C4-2B (cell line): ENCODE measurements around the gene ERC2.

Experiments
- ZFX ChIP-seq: fragments of 450-650 bp; IDR thresholded peaks from 2 replicates; pipeline ENCODE4 v1.6.1; 2017
- TF ChIP-seq, protein P1 (sequence below): fragments of 450-650 bp; conservative IDR thresholded peaks from 2 replicates; pipeline ENCODE4 v1.5.1; 2017; ENCODE audit warnings: mild to moderate bottlenecking

DNA sequence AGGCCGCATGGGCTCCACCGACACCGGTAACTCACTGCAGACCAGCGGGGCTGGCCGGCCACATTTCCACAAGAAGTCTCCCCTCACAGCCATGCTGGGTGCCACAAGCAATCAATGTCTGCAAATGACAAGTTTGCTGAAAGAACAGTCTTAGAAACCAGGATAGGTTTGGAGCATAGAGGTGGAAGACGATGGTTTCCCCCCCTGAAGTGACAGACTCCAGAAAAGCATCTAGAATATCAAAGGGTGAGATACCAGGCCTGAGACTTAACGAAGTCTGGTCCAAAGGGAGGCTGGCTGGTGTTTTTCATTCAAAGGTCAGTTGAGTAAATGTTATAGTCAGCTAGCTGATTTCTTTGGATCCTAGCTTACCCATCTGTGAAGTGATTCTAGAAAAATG lies 931.1 kb downstream of the ERC2 start:
- TF ChIP-seq, protein P1, sequence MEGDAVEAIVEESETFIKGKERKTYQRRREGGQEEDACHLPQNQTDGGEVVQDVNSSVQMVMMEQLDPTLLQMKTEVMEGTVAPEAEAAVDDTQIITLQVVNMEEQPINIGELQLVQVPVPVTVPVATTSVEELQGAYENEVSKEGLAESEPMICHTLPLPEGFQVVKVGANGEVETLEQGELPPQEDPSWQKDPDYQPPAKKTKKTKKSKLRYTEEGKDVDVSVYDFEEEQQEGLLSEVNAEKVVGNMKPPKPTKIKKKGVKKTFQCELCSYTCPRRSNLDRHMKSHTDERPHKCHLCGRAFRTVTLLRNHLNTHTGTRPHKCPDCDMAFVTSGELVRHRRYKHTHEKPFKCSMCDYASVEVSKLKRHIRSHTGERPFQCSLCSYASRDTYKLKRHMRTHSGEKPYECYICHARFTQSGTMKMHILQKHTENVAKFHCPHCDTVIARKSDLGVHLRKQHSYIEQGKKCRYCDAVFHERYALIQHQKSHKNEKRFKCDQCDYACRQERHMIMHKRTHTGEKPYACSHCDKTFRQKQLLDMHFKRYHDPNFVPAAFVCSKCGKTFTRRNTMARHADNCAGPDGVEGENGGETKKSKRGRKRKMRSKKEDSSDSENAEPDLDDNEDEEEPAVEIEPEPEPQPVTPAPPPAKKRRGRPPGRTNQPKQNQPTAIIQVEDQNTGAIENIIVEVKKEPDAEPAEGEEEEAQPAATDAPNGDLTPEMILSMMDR: no peak
- no peak for TF ChIP-seq ZFX
